Aorta (tissue), 5 donors: ENCODE results near the gene SPPL2A. TPM values are rescaled to one million over a fixed set of nuclear protein-coding genes. Genes with fewer than 3 reads are reported as not detected.

ENCODE experiments used
- ATAC-seq: fragments of 200-7000 bp; cut with Tn5 transposase; one replicate; pipeline ENCODE4 v1.9.1; 2022; ENCODE audit warnings: moderate library complexity; ENCODE audit not compliant: low FRiP score
- DNase-seq, 2 donors: peaks; one replicate each; pipeline ENCODE4 v3.0.0-alpha.2; 2020
- H3K27ac ChIP-seq, 2 donors: one replicate each; pipeline ENCODE4 v1.5.1; 2013; ENCODE audit warnings: low read length in 2 of 2, mild to moderate bottlenecking in 2 of 2, moderate library complexity in 2 of 2, control low read depth in 1 of 2, inconsistent platforms in 1 of 2, low read depth in 1 of 2
- H3K27me3 ChIP-seq, 2 donors: one replicate each; pipeline ENCODE4 v1.6.1; 2013; ENCODE audit warnings: control low read depth in 1 of 2, low read length in 1 of 2, mild to moderate bottlenecking in 1 of 2, moderate library complexity in 1 of 2; ENCODE audit not compliant: insufficient read depth in 2 of 2, control insufficient read depth in 1 of 2
- H3K36me3 ChIP-seq, 2 donors: one replicate each; pipeline ENCODE4 v1.6.1; 2013; ENCODE audit warnings: control low read depth in 1 of 2, low read length in 1 of 2, mild to moderate bottlenecking in 1 of 2; ENCODE audit not compliant: insufficient read depth in 2 of 2, control insufficient read depth in 1 of 2
- H3K4me1 ChIP-seq, 2 donors: one replicate each; pipeline ENCODE4 v1.6.1; 2013; ENCODE audit warnings: low read length in 2 of 2, control low read depth in 1 of 2, mild to moderate bottlenecking in 1 of 2, moderate library complexity in 1 of 2; ENCODE audit not compliant: insufficient read depth in 2 of 2, control insufficient read depth in 1 of 2
- H3K4me3 ChIP-seq, 2 donors: one replicate each; pipeline ENCODE4 v1.5.1; 2013; ENCODE audit warnings: low read length in 2 of 2, control low read depth in 1 of 2, mild to moderate bottlenecking in 1 of 2
- H3K9me3 ChIP-seq: one replicate; pipeline ENCODE4 v1.6.1; 2013; ENCODE audit warnings: mild to moderate bottlenecking, low read length; ENCODE audit not compliant: control insufficient read depth
- WGBS, 2 donors: extraction: QIAGEN DNeasy Blood & Tissue Kit; methylation state at CpG; one replicate each; pipeline ENCODE4 v1.1.7; 2013; 5-methylcytosine and 5-hydroxymethylcytosine counted together
- intact Hi-C, 2 donors: fragments of 100-400 bp; cut with DNase I; formaldehyde crosslinking; loops; one replicate each; pipeline versions ENCODE4 v1.14.2 to v1.15.0; 2022
- polyA plus RNA-seq, 2 donors: library from polyadenylated mRNA; stranded (reverse); fragments of 200-250 nt; gene quantifications; one replicate each; pipeline ENCODE4 v1.2.3, GENCODE V29; 2013
- total RNA-seq, 2 donors: library from RNA; stranded (reverse); fragmentation: NEBNext Ultra II Directional; extraction: Animal tissue kit (Norgen Biotek cat#: 25700); gene quantifications; one replicate each; pipeline ENCODE4 v1.2.1, GENCODE V29; 2021
- donor health status: healthy with polysubstance abuse.
- donor health status: Bipolar disorder and iron deficiency.
- donor health status: DM: no; HTN: no; CAD: no.
- donor health status: DM: no; HTN: no; CAD: no.
- donor health status: DM: yes; HTN: yes; CAD: no.

The SPPL2A gene
- total and polyA plus RNA-seq, 4 donors: 13.4 to 130 (median 78.5) TPM

DNA sequence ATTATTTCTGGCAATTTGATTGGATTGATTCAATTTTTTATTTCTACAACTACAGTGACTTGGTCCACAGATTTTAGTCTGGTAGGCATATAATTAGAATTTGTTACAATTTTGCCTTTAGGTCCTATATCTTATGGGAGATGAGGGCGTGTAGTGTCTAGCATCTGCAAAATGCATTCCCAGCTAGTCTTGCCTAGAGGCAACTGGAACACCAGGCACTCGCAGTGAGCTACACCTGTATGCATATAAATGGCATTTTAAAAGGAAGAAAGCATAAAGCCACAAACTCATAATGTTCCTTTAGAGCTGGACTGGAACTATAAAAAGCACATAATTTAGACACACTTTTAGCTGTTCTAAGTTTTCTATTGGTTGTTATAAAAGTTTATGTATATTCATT, 17.9 kb upstream of the SPPL2A start:
- Histone ChIP-seq H3K27me3 (no peaks in the 10 kb centered on the region), H3K4me3 (no peak overlapping the region), H3K9me3 (no peaks in the 10 kb centered on the region), H3K4me1 (peaks cover 0 to 1% of the 10 kb centered on the region in 2 donors), H3K36me3 (no peaks in the 10 kb centered on the region), H3K27ac (no peak overlapping the region)
- 63 to 70% methylated on average over 2 of the region's 2 CpGs for WGBS, 2 donors
- intact Hi-C loops: no loop called here
- no peak for DNase-seq
- no peak for ATAC-seq

DNA sequence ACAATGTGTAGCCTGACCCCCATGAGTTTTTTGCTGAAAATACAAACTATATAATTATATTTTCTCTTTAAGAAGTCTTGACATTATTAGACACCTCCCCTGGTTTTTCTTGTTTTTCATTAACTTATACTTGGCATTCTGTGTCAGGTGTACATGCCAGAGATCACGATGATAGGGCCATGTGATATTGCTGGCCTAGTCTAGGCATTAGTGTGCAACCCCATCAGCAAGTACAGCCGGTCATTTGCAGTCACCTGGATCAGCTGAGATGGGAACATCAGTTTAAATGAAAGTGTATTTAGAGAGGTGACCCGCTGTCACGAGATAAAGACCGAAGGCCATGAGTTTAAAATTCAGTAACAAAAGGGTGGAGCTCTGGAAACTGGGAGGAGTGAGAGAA, 12.6 kb upstream of the SPPL2A start:
- WGBS, 2 donors: 90 to 91% methylated on average over 5 of the region's 5 CpGs
- ATAC-seq (no peak), DNase-seq (no peak)
- Histone ChIP-seq H3K4me3 (no peak overlapping the region), H3K27ac (no peak overlapping the region), H3K9me3 (no peaks in the 10 kb centered on the region), H3K36me3 (no peaks in the 10 kb centered on the region), H3K4me1 (no peaks in the 10 kb centered on the region), H3K27me3 (no peaks in the 10 kb centered on the region)
- intact Hi-C loops: no loop called here

DNA sequence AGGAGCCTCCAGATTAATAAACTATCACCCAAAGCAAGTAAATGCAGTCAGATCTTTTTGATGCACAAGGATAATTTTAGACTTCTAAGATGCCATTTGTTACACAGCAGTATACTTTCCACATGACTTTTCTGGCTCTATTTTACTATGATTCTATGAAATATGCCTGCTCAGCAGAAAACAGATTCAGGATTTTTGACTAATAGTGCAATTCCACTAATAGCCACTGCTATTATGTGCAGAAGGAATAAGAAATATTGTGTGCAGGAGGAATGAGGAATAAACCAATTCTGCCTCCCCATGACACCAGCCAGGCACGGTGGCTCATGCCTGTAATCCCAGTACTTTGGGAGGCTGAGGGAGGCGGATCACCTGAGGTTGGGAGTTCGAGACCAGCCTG, 11.5 kb upstream of the SPPL2A start:
- H3K36me3 ChIP-seq: no peaks in the 10 kb centered on the region
- no peaks in the 10 kb centered on the region for H3K4me1 ChIP-seq
- H3K27ac ChIP-seq: no peak overlapping the region
- no peak overlapping the region for H3K4me3 ChIP-seq
- intact Hi-C loops: no loop called here
- no peak for ATAC-seq
- no peaks in the 10 kb centered on the region for H3K27me3 ChIP-seq
- no peak for DNase-seq
- no peaks in the 10 kb centered on the region for H3K9me3 ChIP-seq
- 88 to 91% methylated on average over 3 of the region's 3 CpGs for WGBS, 2 donors

DNA sequence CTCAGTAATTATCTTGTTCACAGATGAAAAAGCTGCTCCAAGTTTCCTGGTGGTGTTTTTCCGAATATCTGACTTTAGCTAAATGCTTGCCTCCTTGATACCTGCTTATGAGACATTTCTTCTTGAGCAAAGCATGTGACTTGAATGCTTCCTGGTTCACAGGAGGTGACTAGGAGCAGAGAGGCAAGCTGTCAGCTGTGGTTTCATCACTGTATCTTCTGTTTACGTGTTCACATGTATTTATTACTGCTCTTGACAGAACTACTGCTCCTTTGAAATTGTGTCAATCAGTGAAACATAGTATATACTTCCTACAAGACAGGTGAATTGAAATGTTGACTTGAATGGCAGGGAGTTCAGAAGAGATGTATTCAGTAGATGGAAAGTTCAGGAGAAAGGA, 8.9 kb upstream of the SPPL2A start:
- H3K9me3 ChIP-seq: no peaks in the 10 kb centered on the region
- H3K36me3 ChIP-seq: no peaks in the 10 kb centered on the region
- H3K4me1 ChIP-seq: no peaks in the 10 kb centered on the region
- WGBS, 2 donors: 86 to 90% methylated on average over 2 of the region's 2 CpGs
- H3K27me3 ChIP-seq: no peaks in the 10 kb centered on the region
- no peak for DNase-seq
- ATAC-seq: no peak
- H3K27ac ChIP-seq: no peak overlapping the region
- intact Hi-C loops: no loop called here
- H3K4me3 ChIP-seq: no peak overlapping the region

DNA sequence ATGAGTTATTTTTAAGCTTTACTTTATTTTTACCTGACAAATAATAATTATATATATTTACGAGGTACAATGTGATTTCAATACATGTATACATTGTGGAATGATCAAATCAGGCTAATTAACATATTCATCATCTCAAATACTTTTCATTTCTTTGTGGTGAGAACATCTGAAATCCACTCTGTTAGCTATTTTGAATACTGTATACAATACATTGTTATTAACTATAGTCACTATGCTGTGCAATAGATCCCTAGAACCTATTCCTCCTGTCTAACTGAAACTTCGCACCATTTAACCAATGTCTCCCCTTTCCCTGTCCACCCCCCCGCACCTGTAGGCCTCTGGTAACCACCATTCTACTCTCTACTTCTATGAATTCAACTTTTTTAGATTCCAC, 7.9 kb upstream of the SPPL2A start:
- Histone ChIP-seq H3K27ac (no peak overlapping the region), H3K4me1 (no peaks in the 10 kb centered on the region), H3K4me3 (no peak overlapping the region), H3K9me3 (no peaks in the 10 kb centered on the region), H3K27me3 (no peaks in the 10 kb centered on the region), H3K36me3 (no peaks in the 10 kb centered on the region)
- ATAC-seq (no peak), DNase-seq (no peak)
- 64 to 67% methylated on average over 3 of the region's 3 CpGs for WGBS, 2 donors
- intact Hi-C loops: no loop called here

GRCh38 chr15:50767332-50767861, 1.9 kb upstream of the SPPL2A start:
- H3K36me3 ChIP-seq: no peaks in the 10 kb centered on the region
- ATAC-seq (no peak), DNase-seq (no peak)
- intact Hi-C loops: loop anchor here in 1 of 2 donors (5.0 kb wide), 3 partner anchors 50 to 115 kb away; partner anchors contain the start of gene TRPM7
- peaks cover 0 to 2% of the 10 kb centered on the region in 2 donors for H3K4me1 ChIP-seq
- H3K4me3 ChIP-seq: no peak overlapping the region
- no peaks in the 10 kb centered on the region for H3K27me3 ChIP-seq
- no peaks in the 10 kb centered on the region for H3K9me3 ChIP-seq
- WGBS, 2 donors: 8% methylated on average over 2 of the region's 2 CpGs
- H3K27ac ChIP-seq: peak overlapping the region; percentile 52 to 57

DNA sequence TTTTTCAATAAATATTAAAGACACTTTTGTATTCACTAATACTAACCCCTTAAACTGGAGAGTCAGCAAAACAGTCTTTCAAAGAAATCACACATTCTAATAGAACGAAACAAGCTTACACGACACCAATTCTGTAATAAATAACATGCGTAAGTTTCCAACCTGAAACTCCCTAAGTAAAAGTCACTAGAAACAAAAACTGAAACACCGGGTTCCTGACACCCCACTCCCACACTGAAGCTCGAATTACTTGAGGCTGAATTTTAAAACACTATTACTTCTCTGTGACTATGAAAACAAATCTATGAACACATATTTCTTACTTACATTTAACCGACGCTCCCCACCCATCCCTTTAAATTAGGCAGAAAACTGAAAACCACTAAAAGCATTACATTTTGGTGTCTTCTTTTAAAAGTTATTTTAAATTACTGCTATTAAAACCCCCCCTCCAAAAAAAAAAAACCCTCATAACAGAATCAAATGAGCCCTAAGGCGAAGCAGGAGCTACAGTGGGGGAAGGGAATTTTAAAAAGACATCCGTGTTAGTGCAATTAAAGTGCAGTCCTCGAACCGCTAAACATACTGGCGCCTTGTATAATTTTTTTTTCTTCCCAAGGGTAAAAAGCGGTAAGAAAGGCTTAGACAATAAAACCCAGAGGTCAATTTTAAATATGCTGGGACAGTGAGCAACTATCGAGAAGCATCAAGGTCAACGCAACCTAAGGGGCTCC, 878 bp downstream of the SPPL2A start:
- WGBS, 2 donors: 0% methylated on average over 15 of the region's 15 CpGs
- DNase-seq (no peak), ATAC-seq (peak; percentile 5)
- intact Hi-C loops: loop anchor here in 1 of 2 donors (5.0 kb wide), 3 partner anchors 53 to 118 kb away; partner anchors contain the start of gene TRPM7
- no peaks in the 10 kb centered on the region for H3K9me3 ChIP-seq
- peak overlapping the region; percentile 30 to 33 for H3K27ac ChIP-seq
- H3K4me1 ChIP-seq: peaks cover 0 to 2% of the 10 kb centered on the region in 2 donors
- peak overlapping the region; percentile 77 to 81 for H3K4me3 ChIP-seq
- H3K27me3 ChIP-seq: no peaks in the 10 kb centered on the region
- no peaks in the 10 kb centered on the region for H3K36me3 ChIP-seq

DNA sequence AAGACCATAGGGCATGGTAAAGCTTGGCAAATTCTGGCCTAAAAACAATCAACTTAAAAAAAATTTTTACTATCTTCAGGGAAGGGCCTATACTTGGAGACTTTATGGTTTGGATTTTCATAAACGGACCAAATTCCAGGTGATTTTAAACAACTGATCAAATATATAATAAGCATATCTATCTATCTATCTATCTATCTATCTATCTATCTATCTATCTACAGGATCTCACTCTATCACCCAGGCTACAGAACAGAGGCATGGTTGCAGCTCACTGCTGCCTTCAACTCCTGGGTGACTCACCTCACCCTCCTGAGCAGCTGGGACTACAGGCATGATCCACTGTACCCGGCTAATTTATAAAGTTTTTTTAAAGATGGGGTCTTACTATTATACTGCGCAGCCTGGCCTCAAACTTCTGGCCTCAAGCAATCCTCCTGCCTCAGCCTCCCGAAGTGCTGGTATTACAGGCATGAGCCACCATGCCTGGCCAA, 6.7 kb downstream of the SPPL2A start:
- no peaks in the 10 kb centered on the region for H3K27me3 ChIP-seq
- no peak overlapping the region for H3K4me3 ChIP-seq
- peaks cover 0 to 2% of the 10 kb centered on the region in 2 donors for H3K4me1 ChIP-seq
- H3K9me3 ChIP-seq: no peaks in the 10 kb centered on the region
- DNase-seq: no peak
- intact Hi-C loops: no loop called here
- H3K27ac ChIP-seq: no peak overlapping the region
- 95 to 98% methylated on average over 4 of the region's 4 CpGs for WGBS, 2 donors
- H3K36me3 ChIP-seq: no peaks in the 10 kb centered on the region
- no peak for ATAC-seq

GRCh38 chr15:50753463-50753862, 12.0 kb downstream of the SPPL2A start:
- Histone ChIP-seq H3K36me3 (no peaks in the 10 kb centered on the region), H3K4me1 (peaks cover 0 to 6% of the 10 kb centered on the region in 2 donors), H3K27me3 (no peaks in the 10 kb centered on the region), H3K27ac (no peak overlapping the region), H3K9me3 (no peaks in the 10 kb centered on the region), H3K4me3 (no peak overlapping the region)
- no peak for DNase-seq
- 88 to 89% methylated on average over 1 of the region's 1 CpG for WGBS, 2 donors
- intact Hi-C loops: no loop called here
- no peak for ATAC-seq
